Stimulated activated CD8-positive, alpha-beta memory T cell treated with anti-CD3 and anti-CD28 coated beads, Interleukin-4, amount 100 ng/mL, for 48 hours (primary cell): ENCODE data around the gene HSPA1L.
"Not testable (repeated sequence)": the region's sequence is repeated elsewhere in the genome, so short reads cannot be mapped to it uniquely, and the experiment has no call there.

Experiments used
- DNase-seq: peaks from one replicate; pipeline ENCODE4 v3.0.0-alpha.2; 2020

Gene HSPA1L

DNA sequence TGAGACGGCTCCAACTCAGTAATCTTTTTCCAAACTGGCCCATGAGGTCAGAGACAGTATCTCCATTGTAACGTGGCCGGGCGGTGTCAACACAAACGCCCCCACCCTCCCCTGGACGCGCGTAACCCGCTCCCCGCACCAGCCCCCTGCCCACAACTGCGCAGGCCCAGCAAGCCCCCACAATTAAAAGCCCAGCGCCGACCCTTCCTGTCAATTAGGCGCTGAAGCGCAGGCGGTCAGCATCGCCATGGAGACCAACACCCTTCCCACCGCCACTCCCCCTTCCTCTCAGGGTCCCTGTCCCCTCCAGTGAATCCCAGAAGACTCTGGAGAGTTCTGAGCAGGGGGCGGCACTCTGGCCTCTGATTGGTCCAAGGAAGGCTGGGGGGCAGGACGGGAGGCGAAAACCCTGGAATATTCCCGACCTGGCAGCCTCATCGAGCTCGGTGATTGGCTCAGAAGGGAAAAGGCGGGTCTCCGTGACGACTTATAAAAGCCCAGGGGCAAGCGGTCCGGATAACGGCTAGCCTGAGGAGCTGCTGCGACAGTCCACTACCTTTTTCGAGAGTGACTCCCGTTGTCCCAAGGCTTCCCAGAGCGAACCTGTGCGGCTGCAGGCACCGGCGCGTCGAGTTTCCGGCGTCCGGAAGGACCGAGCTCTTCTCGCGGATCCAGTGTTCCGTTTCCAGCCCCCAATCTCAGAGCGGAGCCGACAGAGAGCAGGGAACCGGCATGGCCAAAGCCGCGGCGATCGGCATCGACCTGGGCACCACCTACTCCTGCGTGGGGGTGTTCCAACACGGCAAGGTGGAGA, at the start of gene HSPA1L, which contains the start of gene HSPA1A:
Gene HSPA1L, minus strand, starts transcription at position 259 of the 814 bp plus-strand sequence. CDS start 3,311 bp downstream, outside the sequence.
Gene HSPA1A, plus strand, starts transcription at position 519 of the 814 bp plus-strand sequence. Its CDS starts 214 bp downstream, at position 733.
- DNase-seq: peak; percentile 81

DNA sequence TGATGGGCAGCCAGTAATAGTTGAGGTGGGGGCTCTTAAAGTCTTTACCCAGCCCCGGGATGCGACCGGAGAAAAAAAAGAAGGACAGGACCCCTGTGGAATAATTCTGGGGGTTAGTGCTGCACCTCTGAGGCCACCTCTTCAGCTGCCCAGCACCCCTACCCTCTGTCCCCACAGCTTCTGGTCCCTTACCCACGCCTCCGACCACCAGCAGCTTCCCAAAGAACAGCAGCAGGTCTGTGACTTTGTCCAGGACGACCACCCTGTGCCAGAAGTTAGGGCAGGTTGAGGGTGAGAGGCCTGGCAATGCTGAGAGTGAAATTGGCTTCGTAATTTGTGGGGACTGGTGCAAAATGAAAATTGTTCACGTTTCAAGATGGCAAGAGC, 49.7 kb upstream of the HSPA1L start:
- no peak for DNase-seq

DNA sequence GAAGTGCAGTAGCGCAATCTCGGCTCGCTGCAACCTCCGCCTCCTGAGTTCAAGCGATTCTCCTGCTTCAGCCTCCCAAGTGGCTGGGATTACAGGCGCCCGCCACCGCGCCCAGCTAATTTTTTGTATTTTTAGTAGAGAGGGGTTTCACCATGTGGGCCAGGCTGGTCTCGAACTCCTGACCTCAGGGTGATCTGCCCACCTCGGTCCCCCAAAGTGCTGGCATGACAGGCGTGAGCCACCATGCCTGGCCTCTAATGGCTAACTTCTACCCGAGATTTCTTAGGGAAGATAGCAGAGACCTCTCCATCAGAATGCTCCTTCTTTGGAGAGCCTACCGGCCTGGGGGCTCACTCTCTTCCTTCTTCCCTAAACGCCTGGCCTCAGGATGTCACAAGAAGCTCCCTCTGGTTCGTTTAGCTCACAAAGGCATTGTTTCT, 49.1 kb upstream of the HSPA1L start:
- peak; percentile 39 for DNase-seq

DNA sequence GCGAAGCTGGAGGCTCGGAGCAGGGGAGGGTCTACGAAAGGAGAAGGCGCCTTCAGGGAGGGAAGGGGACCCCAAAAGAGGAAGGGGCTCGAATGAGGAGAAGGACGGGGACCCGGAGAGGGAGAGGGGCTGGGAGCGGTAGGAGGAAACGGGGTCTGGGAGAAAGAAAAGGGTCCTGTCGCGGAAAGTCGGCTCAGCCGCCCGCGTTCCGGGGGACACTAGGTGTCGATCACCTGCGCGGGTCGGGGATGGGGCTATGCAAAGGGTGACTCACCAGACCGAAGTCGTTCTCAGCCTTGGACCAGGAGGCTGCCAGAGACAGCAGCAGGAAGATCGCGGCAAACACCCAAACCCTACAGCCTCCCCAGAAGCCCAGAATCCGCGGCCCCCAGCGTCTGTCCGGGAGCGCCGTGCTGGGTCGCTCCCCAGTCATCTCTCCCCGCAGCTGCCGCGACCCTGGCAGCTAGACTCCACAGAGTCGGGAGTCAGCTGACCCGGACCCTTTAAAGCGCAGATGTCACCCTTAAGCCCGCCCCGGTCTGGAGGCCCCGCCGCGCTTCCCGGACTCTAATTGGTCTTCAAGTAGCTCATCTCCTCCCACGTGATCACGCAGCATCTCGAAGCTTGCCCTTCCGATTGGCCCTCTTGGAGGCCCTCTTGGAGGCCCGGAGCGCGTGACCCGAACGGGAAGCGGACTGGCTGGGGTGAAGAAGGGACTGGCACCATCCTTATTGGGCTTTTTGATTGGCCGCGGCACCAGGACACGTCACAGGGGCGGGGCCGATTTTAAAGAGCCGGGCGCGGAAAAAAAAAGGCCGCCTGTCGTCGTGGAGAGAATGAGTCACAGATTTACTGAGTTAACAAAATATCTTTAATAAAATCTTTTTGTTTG, 47.5 kb upstream of the HSPA1L start, which contains the start of gene NEU1:
Gene NEU1, minus strand, starts transcription at position 478 of the 892 bp plus-strand sequence. Its CDS starts 45 bp downstream, at position 433.
- peak; percentile 98 for DNase-seq

DNA sequence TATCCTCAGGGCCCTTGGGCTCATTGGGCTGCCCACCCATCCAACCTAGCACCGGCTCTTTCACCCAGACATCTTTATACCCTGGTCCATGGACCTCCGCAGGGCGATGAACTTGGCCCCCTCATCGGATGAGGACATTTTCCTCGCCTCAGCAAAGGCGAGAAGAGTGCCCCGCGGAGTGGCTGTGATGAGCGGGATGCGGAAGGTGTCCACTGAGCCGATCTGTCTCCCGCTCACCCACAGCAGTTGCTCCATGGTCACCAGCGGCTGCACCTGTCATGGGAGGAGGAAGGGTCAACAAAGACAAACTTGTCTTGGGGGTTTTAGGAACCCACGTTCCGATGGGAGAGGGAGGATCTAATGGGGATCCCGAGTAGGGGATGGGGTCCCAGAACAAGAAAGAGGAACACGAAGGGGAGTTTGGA, 46.8 kb upstream of the HSPA1L start:
- DNase-seq: no peak

DNA sequence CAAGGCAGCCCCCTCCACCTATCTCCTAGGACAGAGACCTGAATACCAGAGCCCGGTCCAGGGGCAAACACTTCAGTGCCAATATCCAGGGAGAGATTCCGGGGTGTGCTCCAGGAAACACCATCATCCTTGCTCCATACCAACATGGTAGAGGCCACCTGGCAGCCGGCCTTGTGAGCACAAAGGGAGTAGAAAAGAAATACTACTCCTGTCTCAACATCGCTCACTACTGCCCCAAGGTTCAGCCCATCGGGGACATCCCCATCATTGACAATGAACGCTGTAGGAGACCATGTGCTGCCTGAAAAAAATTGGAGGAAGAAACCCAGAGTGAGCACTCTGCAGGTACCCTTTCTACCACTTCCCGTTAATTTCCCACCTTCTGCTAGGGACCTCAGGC, 46.1 kb upstream of the HSPA1L start:
- DNase-seq: no peak

DNA sequence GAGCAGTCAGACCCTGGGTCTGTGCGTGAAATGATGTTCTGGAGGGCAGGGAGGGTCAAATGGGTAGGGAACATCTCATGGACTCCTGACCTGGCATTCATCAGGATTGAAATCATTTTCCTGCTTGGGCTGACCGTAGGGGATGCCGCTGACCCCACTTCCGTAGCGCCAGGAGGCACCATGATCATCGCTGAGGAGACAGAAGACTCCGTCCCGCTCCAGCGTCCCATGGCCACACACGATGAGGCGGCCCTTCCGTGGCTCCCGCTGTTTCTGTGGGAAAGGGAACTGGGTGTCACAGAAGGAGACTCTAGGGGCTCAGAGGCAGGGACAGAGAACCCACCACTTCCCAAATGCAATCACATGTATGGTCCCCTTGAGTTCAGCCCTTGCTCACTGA, 45.3 kb upstream of the HSPA1L start:
- DNase-seq: no peak

DNA sequence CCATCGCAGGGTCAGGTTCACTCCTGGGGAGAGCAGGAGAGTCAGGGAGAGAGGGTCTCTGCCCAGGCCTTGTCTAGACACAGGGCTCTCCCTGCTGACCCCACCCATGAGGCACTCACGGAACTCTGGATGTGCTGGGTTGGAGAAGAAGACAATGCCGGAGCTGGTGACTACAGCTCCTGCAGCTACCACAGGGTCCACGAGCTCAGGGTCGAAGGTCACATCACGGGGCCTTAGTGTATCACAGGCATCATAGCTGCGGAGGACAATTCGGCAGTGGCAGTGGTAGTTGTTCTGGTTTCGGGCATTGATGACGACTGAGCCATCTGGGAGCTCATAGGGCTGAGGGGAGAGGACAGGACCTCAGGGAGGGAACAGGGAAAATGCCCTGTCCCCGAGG, 44.8 kb upstream of the HSPA1L start:
- DNase-seq: no peak

DNA sequence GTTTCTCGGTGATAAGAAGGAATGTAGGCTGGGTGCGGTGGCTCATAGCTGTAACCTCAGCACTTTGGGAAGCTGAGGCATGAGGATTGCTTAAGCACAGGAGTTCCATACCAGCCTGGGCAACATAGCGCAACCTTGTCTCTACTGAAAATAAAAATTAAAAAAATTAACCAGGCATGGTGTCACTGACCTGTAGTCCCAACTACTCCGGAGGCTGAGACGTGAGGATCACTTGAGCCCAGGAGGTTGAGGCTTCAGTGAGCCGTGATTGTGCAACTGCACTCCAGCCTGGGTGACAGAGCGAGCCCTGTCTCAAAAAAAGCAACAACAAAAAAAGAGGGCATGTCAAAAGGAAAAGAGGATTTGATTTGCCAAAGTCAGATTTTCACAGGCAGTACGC, 43.6 kb upstream of the HSPA1L start:
- DNase-seq: no peak

DNA sequence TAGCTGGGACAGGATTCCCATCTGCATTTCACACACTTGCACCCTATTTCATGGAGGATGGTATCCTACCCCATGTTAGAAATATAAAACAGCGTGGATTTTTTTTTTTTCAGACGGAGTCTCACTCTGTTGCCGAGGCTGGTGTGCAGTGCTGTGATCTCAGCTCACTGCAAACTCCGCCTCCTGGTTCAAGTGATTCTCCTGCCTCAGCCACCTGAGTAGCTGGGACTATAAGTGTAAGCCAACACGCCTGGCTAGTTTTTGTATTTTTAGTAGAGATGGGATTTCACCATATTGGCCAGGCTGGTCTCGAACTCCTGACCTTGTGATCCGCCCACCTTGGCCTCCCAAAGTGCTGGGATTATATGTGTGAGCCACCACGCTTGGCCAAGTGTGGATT, 42.7 kb upstream of the HSPA1L start:
- DNase-seq: not testable (repeated sequence)

DNA sequence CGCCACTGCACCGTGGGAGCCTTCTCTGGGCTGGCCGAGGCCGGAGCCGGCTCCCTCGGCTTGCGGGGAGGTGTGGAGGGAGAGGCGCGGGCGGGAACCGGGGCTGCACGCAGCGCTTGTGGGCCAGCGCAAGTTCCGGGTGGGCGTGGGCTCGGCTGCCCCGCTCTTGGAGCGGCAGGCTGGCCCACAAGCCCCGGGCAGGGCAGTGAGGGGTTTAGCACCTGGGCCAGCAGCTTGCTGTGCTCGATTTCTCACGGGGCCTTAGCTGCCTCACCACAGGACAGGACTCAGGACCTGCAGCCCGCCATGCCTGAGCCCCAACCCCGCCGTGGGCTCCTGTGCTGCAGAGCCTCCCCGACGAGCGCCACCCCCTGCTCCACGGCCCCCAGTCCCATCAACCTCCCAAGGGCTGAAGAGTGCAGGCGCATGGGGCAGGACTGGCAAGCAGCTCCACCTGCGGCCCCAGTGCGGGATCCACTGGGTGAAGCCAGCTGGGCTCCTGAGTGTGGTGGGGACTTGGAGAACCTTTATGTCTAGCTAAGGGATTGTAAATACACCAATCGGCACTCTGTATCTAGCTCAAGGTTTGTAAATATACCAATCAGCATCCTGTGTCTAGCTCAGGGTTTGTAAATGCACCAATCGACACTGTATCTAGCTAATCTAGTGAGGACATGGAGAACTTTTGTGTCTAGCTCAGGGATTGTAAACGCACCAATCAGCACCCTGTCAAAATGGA, 37.1 kb upstream of the HSPA1L start:
- not testable (repeated sequence) for DNase-seq

DNA sequence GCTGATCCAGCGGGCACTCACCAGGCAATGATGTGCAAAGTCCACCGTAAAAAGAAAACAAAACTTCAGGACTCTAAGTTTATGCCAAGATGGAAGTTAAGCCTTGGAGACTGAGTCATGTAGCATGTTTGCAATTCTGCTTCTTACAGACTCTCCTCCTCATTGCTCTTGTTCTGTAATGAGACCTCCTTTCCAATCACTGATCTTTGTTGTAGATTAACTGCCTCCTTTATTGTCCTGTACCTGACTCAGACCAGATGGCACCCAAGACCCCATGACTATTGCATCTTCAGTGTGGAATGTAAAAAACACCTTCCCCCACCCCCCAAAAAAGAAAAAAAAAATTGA, 36.4 kb upstream of the HSPA1L start:
- no peak for DNase-seq

DNA sequence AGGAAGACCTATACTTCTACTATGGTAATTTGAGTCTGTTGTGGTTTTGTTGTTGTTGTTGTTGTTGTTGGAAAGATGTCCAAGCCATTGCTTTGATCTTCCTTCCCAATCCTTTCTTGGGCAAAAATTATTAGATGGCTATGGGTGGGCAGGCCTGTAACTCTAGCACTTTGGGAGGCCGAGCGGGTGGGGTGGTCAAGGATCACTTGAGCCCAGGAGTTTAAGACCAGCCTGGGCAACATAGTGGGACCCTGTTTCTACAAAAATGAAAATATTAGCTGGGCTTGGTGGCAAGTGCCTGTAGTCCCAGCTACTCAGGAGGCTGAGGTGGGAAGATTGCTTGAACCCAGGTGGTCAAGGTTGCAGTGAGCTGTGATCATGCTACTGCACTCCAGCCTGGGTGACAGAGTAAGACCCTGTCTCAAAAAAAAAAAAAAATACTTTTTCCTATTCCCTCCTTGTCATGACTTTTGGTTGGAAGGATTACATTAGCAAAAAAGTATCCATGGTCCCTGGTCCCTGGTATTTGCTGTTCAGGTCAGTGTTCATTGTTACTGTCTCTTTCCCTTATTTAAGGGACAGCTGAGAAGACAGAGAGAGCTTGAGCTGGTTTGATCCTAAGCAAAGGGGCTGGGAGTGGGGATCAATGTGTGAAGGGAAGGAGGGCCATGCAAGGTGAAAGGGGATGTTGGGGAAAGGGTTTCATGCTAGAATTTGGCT, 35.8 kb upstream of the HSPA1L start:
- DNase-seq: no peak

DNA sequence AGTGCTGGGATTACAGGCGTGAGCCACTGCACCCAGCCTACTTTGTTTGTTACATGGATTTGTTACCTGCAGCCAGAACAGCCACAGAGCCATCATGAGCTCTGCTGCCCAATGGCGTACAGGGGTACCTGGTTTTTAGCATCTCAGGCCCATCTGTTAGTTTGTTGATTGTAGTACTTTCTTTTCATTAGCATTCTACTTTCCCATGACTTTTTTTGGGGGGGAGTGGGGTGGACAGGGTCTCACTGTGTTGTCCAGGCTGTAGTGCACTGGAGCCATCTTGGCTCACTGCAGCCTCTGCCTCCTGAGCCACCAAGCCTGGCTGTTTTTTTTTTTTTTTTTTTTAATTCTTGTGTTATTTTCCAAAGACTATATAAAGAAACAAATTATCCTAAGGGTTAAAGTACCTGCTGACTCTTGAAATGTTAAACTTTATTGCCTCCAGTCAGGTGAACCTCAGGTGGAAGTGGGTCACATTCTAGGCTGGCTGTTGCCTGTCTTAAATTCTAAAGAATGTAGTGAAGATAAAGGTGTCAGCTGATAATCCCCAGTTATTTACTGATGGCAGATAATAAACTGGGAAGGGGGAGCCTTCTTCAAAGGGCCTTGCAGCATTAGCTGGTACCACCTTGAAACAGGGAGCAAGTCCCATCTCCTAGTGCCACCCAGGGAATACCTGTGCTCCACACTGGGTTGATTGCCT, 32.3 kb upstream of the HSPA1L start:
- no peak for DNase-seq

DNA sequence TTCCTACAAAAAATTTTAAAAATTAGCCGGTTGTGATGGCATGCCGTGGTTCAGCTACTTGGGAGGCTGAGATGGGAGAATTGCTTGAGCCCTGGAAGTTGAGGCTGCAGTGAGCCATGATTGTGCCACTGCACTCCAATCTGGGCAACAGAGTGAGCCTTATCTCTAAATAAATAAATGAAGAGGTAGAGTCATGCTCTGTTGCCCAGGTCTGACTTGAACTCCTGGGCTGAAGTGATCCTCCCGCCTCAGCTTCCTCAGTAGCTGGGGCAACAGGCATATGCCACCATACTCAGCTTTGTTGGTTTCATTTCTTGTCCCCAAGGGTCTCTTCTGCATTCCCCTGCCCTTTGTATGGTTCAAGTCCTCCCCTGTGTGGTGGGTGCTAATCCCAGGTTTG, 29.4 kb upstream of the HSPA1L start:
- DNase-seq: no peak

DNA sequence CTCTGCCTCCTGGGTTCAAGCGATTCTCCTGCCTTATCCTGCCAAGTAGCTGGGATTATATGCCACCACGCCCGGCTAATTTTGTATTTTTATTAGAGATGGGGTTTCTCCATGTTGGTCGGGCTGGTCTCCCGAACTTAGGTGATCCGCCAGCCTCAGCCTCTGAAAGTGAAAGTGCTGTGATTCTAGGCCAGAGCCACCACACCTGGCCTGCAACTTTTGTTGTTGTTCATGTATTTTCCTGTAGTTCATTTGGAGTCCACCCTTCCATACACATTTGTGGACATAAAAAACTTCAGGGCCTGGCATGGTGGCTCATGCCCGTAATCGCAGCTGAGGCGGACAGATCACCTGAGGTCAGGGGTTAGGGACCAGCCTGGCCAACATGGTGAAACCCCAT, 27.0 kb upstream of the HSPA1L start:
- no peak for DNase-seq

DNA sequence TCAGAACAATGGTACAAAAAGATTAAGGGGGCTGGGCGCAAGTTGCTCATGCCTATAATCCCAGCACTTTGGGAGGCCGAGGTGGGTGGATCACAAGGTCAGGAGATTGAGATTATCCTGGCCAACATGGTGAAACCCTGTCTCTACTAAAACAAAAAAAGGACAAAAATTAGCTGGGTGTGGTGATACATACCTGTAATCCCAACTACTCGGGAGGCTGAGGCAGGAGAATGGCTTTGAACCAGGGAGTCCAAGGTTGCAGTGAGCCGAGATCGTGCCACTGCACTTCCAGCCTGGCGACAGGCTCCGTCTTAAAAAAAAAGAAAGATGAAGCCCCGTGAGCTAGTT, 24.7 kb upstream of the HSPA1L start:
- not testable (repeated sequence) for DNase-seq

DNA sequence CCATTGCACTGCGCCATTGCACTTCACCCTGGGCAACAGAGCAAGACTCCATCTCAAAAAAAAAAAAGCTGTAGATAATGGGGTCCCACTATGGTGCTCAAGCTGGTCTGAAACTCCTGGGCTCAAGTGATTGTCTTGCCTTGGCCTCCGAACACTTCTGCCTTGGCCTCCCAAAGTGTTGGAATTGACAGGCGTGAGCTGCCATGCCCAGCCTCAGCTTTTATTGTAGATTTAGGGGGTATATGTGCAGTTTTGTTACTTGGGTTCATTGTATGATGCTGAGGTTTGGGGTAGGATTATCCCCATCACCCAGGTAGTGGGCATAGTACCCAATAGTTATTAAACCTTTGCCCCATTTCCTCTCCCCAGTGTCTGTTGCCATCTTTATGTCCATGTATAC, 23.9 kb upstream of the HSPA1L start:
- no peak for DNase-seq

DNA sequence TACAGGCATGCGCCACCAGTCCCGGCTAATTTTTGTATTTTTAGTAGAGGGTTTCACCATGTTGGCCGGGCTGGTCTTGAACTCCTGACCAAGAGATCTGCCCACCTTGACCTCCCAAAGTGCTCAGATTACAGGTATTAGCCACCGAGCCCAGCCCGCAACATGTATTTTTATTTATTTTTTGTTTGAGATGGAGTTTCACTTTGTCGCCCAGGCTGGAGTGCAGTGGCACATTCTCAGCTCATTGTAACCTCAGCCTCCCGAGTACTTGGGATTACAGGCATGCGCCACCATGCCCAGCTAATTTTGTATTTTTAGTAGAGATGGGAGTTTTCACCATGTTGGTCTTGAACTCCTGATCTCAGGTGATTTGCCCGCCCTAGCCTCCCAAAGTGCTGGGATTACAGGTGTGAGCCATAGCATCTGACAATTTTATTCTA, 23.1 kb upstream of the HSPA1L start:
- not testable (repeated sequence) for DNase-seq

DNA sequence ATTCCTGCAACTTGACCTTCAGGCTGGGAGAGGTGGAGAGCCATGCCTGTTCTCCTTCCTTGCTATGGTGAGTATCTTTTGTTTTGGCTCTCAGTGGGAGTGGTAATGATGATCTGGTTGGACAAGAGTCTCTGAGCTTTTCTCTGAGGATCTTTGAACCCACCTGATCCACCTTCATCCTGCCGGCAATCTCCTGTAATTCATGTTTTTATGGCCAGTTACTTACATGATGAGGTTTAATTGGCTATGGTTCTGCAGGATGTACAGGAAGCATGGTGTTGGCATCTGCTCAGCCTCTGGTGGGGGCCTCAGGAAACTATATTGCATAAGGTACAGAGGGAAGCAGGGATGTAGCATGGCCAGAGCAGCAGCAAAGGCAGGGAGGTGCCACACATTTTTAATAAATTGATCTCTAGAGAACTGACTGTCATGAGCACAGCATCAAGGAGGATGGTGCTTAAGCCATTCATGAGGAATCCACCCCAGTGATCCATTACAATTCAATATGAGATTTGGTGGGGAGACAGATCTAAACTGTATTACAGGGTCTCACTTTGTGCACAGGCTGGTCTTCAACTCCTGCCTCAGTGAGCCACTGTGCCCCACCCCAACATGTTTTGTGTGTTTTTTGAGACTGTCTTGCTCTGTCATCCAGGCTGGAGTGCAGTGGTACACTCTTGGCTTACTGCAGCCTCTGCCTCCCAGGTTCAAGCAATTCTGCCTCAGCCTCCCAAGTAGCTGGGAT, 22.5 kb upstream of the HSPA1L start:
- no peak for DNase-seq
